Pancreas (tissue), 10 donors: ENCODE measurements around the gene NTHL1. TPM values are rescaled to one million over a fixed set of nuclear protein-coding genes. Genes with fewer than 3 reads are reported as not detected.

Experiments
- ATAC-seq, 4 donors: fragments of 200-7000 bp; cut with Tn5 transposase; one replicate each; pipeline versions ENCODE4 v1.8.0 to v1.9.1; 2020; ENCODE audit warnings: mild to moderate bottlenecking in 4 of 4, moderate library complexity in 4 of 4
- DNase-seq, 6 donors: peaks; one replicate each; pipeline ENCODE4 v3.0.0-alpha.2; 2020
- FAIRE-seq: peaks from 2 replicates; lab custom pipeline; 2012; peaks lifted over from hg19 to GRCh38; lab: Jason Lieb, UNC
- H3K27ac ChIP-seq, 4 donors: fragments of 200-600 bp; sonication (generic); 1 replicate in 3 of 4; 2 replicates in 1 of 4; pipeline versions ENCODE4 v1.5.0 to v1.8.0; 2020
- H3K27me3 ChIP-seq, 4 donors: fragments of 200-600 bp; one replicate each; pipeline ENCODE4 v1.8.0; 2021
- H3K36me3 ChIP-seq, 3 donors: fragments of 200-600 bp; sonication (generic) in 1 of 3; one replicate each; pipeline versions ENCODE4 v1.5.0 to v1.8.0; 2020 to 2021
- H3K4me1 ChIP-seq, 3 donors: fragments of 200-600 bp; one replicate each; pipeline ENCODE4 v1.8.0; 2021
- H3K4me3 ChIP-seq, 4 donors: fragments of 200-600 bp; sonication (generic) in 2 of 4; one replicate each; pipeline versions ENCODE4 v1.5.0 to v1.8.0; 2020 to 2021
- H3K9me3 ChIP-seq, 4 donors: fragments of 200-600 bp; one replicate each; pipeline ENCODE4 v1.8.0; 2021
- WGBS, 2 donors: extraction: QIAGEN DNeasy Blood & Tissue Kit; methylation state at CpG; one replicate each; pipeline ENCODE4 v1.1.7; 2013; 5-methylcytosine and 5-hydroxymethylcytosine counted together
- intact Hi-C, 3 donors: fragments of 100-400 bp; cut with DNase I; formaldehyde crosslinking; loops; one replicate each; pipeline versions ENCODE4 v1.11.1 to v1.14.2; 2022
- polyA plus RNA-seq, 2 donors: library from polyadenylated mRNA; stranded (reverse); fragments of 200-250 nt; gene quantifications; one replicate each; pipeline ENCODE4 v1.2.3, GENCODE V29; 2013
- total RNA-seq, 6 donors: library from RNA; stranded (reverse); fragmentation: NEBNext Ultra II Directional in 4 of 6; extraction: Animal tissue kit (Norgen Biotek cat#: 25700) in 4 of 6; gene quantifications; one replicate each; pipeline versions ENCODE4 v1.2.1 to v1.2.4, GENCODE V29; 2021 to 2023
- TF ChIP-seq, protein P1 (sequence below), 4 donors: fragments of 200-600 bp; sonication (generic) in 3 of 4; IDR thresholded peaks; one replicate each; pipeline versions ENCODE4 v1.5.0 to v1.8.0; 2021; ENCODE audit warnings: antibody characterized with exemption in 4 of 4
- donor health status: healthy with polysubstance abuse.
- donor health status: DM: no; HTN: no; CAD: no; lungs with moderate emphysema.
- donor health status: DM: no; HTN: no; CAD: no.
- donor health status: control.
- donor health status: control.
- donor health status: Bipolar disorder and iron deficiency.
- donor health status: DM: yes; HTN: yes; CAD: no.
- donor health status: DM: no; HTN: no; CAD: no.
- donor health status: DM: no; HTN: no; CAD: no.
- donor health status: DM: yes; HTN: yes; CAD: no.

Gene NTHL1
- total and polyA plus RNA-seq, 8 donors = 5.2 to 22.8 (median 8.9) TPM

DNA sequence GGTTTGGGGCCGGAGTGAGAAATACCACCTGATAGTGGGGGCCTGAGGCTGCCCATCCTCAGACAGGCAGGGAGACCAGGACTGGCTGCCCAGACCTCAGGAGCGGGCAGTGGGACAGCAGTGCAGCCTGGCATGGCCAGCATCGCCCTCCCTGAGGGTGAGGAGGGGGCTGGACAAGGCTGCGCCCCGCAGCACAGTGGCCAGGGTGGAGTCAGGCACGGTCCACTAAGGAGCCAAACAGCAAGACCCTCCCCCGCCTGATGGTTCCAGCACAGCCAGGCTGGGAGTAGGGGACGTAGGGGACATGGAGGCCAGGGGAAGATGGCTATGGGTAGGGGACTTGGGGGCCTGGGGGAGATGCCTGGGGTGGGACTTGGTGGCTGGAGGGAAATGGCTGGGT lies 41.3 kb downstream of the NTHL1 start:
- Histone ChIP-seq H3K27ac (no peak overlapping the region), H3K4me3 (no peak overlapping the region), H3K27me3 (no peaks in the 10 kb centered on the region), H3K4me1 (peaks cover 26 to 41% (median 33%) of the 10 kb centered on the region in 3 donors), H3K9me3 (no peaks in the 10 kb centered on the region), H3K36me3 (peaks cover 8 to 21% (median 21%) of the 10 kb centered on the region in 3 donors)
- TF ChIP-seq, protein P1, sequence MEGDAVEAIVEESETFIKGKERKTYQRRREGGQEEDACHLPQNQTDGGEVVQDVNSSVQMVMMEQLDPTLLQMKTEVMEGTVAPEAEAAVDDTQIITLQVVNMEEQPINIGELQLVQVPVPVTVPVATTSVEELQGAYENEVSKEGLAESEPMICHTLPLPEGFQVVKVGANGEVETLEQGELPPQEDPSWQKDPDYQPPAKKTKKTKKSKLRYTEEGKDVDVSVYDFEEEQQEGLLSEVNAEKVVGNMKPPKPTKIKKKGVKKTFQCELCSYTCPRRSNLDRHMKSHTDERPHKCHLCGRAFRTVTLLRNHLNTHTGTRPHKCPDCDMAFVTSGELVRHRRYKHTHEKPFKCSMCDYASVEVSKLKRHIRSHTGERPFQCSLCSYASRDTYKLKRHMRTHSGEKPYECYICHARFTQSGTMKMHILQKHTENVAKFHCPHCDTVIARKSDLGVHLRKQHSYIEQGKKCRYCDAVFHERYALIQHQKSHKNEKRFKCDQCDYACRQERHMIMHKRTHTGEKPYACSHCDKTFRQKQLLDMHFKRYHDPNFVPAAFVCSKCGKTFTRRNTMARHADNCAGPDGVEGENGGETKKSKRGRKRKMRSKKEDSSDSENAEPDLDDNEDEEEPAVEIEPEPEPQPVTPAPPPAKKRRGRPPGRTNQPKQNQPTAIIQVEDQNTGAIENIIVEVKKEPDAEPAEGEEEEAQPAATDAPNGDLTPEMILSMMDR (IDR thresholded peaks at IDR 0.05) = no peak
- 78 to 84% methylated on average over 8 of the region's 8 CpGs for WGBS, 2 donors
- intact Hi-C loops = no loop called here
- DNase-seq (peak; percentile 18 to 78 (median 42)), FAIRE-seq (no peak), ATAC-seq (no peak)

DNA sequence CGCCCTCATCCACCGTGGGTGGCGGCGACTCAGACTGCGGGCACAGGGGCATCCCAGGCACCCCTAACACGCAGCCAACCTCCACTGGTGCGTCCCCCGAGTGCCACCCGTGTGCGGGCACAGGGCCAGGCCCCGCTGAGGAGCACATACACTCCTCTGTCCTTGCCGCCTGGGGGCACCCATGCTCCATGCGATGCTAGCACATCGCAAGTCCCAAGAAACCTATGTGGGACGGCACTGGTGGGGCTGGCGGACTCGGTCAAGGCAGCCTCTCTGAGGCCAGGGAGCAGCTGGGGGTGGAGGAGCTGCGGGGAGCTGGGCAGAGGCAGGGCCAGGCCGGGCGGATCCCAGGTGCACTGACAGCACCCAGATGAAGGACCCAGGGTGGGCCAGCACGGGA lies 42.0 kb downstream of the NTHL1 start:
- Histone ChIP-seq H3K27ac (peak overlapping the region in 1 of 4 donors; percentile 18), H3K27me3 (no peaks in the 10 kb centered on the region), H3K4me3 (no peak overlapping the region), H3K9me3 (no peaks in the 10 kb centered on the region), H3K4me1 (peaks cover 26 to 41% (median 33%) of the 10 kb centered on the region in 3 donors), H3K36me3 (peaks cover 11 to 28% (median 28%) of the 10 kb centered on the region in 3 donors)
- ATAC-seq (no peak), FAIRE-seq (no peak), DNase-seq (peak; percentile 43 to 88 (median 64))
- 51 to 52% methylated on average over 21 of the region's 21 CpGs for WGBS, 2 donors
- intact Hi-C loops = no loop called here
- TF ChIP-seq, protein P1 (IDR thresholded peaks at IDR 0.05) = no peak

DNA sequence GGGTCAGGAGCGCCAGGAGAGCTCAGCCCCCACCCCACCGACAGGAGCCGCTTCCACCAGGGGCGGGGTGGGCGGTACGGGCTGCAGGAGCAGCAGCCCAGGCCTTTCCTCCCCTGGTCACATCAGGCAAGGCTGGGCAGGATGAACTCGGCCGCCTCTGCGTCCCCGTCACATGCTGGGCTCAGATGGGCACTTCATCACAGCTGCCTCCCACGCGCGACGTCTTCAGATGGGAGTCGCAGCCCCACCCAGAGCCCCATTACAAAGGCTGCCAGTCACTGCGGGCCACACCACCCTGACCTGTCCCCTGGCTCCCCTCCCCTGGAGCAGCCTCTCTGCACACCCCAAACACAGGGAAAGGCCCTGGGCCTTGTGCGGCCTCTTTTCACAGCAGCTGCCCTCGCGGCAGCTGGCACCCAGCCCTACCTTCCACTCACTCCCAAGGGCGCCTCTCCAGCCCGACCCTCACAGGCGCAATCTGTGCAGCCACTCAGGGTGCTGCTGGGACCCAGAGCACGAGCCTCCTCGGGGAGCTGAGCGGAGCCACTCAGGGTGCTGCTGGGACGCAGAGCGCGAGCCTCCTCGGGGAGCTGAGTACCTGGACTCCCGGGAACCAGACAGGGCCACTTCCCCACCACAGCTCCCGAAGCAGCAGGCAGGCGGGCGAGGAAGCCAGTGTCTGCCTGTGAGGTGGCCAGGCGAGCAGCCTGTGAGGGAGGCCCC lies 42.7 kb downstream of the NTHL1 start:
- WGBS, 2 donors = 58 to 60% methylated on average over 32 to 34 of the region's 34 CpGs
- ATAC-seq = no peak
- intact Hi-C loops = no loop called here
- Histone ChIP-seq H3K27ac (peak overlapping the region in 3 of 4 donors; percentile 51 to 62 (median 59)), H3K4me1 (peaks cover 22 to 41% (median 33%) of the 10 kb centered on the region in 3 donors), H3K4me3 (no peak overlapping the region), H3K36me3 (peaks cover 11 to 34% (median 32%) of the 10 kb centered on the region in 3 donors), H3K27me3 (no peaks in the 10 kb centered on the region), H3K9me3 (no peaks in the 10 kb centered on the region)
- peak in 5 of 6 donors; percentile 26 to 83 (median 63) for DNase-seq
- no peak for FAIRE-seq
- TF ChIP-seq, protein P1 (IDR thresholded peaks at IDR 0.05) = no peak

DNA sequence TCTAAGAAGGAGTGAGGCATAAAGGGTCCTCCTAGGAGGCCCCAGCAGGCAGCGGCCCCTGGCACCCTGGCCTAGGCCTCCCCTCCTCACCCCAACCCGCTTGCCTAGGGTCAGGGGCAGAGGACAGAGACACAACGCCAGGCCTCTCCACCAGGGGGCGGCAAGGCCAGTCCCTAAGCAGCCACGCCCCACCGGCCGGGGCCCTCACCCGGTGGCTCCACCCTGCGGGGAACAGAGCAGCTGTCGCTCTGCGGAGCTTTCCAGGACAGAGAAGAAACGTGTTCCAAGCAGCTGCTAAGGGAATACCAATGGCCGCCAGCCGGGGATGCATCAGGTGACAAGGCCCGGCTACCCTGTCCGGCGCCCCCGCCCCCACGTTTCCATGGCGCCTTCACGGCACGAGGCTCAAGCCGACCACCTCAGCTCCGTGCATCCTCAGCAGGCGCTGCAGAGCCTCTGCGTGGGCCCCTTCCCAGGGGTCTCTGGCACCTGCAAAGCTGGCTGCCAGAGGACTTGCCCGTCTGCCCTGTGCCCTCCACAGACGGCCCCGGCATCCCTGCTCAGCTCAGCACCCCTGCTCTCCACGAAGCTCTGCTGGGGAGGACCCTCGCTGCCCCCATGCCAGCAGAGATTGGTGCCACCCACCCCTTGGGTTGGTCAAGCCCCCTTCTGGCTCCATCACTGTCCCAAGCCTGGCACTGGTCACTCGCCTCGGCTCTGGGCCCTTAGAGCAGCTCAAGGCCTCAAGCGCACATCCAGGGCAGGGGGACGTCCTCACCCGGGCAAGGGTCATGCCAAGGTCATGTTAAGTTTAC lies 43.6 kb downstream of the NTHL1 start:
- intact Hi-C loops = no loop called here
- DNase-seq (peak; percentile 94 to 99 (median 96)), ATAC-seq (peak; percentile 76 to 92 (median 86)), FAIRE-seq (no peak)
- Histone ChIP-seq H3K9me3 (no peaks in the 10 kb centered on the region), H3K4me3 (peak overlapping the region in 2 of 4 donors; percentile 11 to 19), H3K36me3 (peaks cover 17 to 43% (median 32%) of the 10 kb centered on the region in 3 donors), H3K27me3 (no peaks in the 10 kb centered on the region), H3K4me1 (peaks cover 22 to 41% (median 33%) of the 10 kb centered on the region in 3 donors), H3K27ac (peak overlapping the region; percentile 51 to 73 (median 60))
- TF ChIP-seq, protein P1 (IDR thresholded peaks at IDR 0.05) = peak; percentile 92 to 98 (median 96)
- WGBS, 2 donors = 14 to 16% methylated on average over 34 to 36 of the region's 36 CpGs
